HG03565 (cell line): ENCODE results near the gene MAML2.

ENCODE experiments used
- ATAC-seq: cut with Tn5 transposase; IDR thresholded peaks from one replicate; pipeline ENCODE4 v1.9.1; 2021; ENCODE audit warnings: mild to moderate bottlenecking, moderate library complexity; ENCODE audit not compliant: unreplicated experiment

MAML2 gene

DNA sequence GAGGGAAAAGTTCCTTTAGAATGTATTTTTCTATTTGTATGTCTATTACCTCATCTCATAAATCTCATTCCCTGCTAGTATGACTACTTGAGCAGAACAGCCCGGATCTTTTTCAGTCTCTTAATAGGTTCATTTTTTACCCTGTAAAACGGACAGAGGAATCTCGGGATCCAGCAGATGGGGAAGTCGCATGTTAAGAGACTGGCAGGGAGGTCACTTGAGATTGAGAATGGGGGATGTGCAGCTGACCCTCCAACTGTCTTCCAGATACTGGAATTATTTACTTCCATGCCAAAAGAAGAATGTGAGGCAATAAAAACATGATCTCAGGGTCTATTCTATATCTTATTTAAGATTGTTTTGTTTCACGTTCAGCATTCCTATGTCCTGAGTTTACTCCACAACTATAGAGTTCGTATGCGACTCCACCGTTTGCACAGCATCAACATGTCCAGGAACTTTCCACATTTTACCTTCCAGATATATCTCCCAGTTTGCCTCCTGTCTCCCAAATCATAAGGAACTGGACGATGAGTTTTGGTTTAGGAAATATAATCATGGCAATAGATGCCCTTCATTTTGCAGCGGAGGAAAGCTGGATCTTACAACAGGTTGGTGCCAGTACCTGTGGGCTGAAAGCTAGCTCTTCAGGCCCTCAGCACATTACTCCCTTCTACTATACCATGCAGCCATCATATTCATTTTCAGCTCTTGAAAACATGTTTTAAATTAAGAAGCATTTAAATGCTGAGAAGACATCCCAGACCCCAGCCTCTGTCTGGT is 181.5 kb downstream of the MAML2 start:
- no peak for ATAC-seq

DNA sequence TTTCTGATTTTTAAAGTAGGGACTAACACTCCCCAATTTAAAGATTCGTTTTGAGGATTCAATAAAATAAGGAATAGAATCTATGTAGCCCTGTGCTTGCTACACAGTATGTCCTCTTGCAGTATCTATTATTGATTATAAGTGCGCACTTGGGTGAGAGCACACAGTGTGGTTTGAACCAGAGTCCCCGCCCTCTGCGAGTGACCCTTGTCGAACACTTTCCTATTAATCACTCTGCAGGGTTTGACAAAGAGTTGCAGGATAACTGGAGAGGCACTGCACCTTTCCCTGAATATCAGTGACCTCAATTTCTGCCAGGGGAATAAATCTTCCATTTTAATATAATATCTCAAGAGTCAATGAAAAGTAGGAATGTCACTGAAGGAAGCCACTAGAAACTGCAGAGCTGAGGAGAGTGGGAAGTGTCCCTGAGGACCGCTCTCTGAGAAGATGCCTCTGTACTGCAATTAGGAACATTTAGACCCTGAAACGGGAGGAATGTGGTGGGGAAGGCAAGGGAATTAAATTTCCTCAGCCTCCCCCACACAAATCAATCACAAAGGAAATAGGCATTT is 182.2 kb downstream of the MAML2 start:
- ATAC-seq: no peak

GRCh38 chr11:96159968-96160367 is 183.0 kb downstream of the MAML2 start:
- ATAC-seq: no peak

DNA sequence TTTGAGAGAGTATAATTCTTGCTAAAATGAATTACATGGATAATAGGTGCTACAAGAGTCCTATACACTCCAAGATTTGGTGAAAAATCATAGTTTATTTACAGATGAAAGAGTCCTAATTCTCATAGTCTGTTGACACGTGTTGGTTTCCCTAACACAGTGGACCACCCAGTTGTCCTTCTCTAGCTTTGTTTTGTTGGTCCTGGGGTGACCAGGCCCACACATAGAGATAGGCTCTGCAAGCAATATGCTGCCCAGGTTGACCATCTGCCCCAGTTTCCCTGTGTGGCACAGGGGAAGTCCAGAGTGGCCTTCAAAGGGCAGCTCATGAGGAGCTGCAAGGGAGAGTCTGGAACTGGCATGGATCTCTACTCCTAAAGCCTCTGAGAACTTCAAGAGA is 184.9 kb downstream of the MAML2 start:
- no peak for ATAC-seq

DNA sequence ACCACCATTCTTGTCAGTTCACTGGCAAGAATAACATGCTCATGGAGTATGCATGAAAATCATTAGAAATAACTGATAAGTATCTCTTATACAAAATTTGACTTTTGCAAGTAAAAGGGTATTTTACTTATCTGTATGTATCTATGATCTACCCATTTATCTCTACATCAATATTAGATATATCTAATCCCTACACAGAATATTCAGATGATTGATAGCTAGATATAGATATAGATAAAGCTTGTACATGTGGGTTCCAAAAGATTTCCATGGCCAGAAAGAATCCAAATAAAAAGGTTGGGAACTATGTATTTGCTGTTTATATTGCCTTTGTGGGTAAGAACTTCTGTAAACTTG is 185.5 kb downstream of the MAML2 start:
- no peak for ATAC-seq

DNA sequence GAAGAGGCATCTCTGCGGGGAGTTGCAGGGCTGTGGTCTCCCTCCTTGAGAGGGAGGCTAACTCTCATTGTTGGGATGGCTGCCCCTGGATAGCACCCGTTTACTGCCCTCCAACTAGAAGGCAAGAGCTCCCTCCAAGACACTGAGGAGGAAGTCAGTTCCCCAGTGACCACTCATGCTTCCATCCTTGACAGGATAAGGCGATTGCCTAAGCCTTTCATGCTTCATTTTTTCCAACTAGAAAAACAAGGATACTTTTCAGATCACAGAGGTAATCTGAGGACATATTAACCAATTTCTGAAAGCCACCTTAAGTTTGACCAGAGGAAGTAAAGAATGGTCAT is 186.6 kb downstream of the MAML2 start:
- no peak for ATAC-seq

DNA sequence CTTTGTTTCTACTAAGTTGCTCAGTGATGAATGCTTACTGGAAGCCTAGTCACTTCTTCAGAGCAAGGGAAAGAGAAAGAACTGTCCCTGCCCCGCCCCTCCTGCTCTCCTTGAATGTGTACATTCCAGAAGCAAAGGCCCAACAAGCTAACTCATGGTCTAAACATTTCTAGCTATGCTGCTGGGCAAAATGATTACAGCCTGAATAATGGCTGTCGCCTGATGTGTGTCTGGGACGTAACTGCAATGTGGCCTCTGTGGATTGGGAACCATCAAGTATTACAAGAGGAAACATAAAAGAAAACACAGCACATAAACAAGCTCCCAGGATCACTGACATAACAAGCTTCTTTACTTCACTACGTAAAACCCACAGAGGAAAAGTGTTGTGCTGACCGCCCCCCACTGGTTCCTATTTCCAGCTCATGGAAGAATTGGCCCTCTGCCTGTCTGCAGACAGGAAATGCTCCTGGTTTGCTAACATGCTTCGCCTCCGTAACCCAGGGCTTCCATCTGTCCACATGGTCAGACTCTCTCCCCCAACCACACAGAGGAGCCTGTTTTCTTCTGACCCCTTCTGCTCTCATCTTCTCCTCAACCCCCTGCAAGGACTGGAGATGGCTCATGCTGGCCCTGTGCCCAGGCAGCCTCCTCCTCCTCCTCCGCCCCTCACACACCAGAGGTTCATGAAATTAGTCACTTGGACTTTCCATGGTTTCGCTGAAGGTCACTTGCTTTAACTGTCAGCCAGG is 187.2 kb downstream of the MAML2 start:
- peak; percentile 48 for ATAC-seq

DNA sequence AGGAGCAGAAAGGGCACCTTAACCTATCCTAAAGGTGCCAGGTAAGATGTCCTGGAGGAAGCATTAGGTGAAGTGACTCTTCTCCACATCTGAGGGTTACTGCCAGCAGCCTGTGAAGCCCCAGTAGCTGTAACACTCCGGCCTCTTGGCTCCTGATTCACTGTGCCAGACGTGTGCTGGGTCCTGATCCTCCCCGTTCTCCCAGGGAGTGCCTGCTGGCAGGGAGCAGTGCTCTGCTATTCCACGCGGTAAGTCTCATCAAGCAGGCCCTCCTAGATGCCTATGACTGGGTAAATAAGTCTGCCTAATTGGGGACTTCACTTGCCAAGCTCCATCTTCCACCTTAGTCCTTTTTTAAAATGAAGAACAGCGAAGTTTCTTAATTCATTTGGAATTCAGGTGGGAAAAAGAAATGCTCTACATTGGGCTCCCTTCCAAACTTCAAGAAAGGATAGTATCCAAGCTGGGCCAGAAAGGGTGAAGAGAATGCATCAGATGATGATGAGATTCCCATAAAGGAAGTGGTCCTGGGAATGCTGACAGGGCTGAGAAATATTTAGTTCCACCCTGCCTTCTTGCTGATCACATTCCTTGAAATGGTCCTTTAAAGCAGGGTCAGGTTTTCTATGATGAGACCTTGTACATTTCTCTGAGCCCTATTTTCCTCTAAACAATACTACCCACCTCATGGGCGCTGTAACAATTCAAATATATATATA is 188.0 kb downstream of the MAML2 start:
- no peak for ATAC-seq

DNA sequence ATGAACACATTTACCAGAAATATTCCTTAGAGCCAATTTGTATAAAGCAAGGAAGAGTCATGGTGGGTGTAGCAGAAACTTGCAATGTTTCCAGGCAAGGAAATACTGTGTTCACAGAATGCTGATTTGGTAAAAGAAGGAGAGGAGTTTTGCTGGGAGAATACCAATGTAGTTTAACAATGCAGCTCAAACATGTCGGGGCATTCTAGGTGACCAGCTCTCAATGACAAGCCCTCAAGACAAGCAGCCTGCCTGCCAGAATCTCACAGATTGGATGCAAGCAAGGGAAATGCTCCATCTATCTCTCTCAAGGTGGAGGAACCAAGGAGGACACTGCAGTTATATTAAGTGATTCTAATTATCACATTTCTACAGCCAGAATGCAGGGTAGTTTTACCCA is 190.4 kb downstream of the MAML2 start:
- no peak for ATAC-seq

GRCh38 chr11:96151501-96151900 is 191.5 kb downstream of the MAML2 start:
- no peak for ATAC-seq

DNA sequence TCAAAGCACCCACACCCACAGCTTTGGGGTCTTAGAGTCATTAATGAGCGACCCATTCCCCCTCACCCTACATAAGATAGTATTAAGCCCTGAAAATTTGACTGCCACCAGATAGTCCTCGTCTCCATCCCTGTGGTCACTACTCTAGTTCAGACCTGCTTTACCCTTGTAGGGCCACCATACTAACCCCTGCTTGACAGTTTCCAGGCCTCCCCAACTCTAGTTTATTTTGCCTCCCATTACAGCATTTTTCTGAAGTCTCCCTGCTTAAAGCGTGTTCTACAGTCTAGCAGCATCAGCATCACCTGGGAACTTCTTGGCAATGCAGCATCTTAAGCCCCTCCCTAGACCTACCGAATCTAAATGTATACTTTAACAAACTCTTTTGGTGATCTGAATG is 192.4 kb downstream of the MAML2 start:
- no peak for ATAC-seq

DNA sequence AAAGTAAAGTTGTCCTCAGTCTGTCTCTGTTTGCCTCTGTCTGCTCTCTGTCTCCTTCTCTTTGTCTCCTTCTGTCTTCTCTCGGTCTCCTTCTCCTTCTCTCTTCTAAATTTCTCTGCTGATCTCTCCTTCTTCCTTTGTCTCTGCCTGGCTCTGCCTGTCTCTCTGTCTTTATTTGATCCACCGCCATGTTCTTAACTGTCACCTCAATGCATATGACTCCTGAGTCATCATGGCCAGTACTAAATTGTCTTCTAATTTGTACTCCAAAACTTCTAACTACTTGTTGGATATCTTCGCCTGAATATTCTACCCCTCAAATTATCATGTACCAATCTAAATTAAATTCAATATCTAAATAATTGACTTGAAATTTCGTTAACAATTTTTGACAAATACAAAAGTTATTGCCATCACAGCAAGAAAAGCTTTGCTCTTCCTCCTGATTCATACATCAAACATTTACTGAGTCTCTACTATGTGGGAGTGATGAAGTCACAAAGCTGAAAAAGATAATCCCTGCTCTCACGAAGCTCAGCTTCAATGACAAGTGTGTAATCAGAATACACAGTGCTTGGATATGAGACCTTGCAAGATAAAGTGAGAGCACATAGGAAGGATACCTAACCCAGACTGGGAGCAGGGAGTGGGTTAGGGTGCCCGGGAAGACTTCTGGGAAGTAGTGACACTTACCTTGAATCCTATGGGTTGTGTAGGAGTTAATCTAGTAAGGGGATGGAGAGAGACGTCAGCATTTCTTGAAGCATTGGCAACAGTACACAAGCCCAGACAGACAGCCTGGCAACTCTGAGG is 193.0 kb downstream of the MAML2 start:
- ATAC-seq: no peak

- no peak for ATAC-seq
These were observed 195.0 kb downstream of the MAML2 start for GRCh38 chr11:96147906-96148486.

GRCh38 chr11:96147186-96147585 is 195.8 kb downstream of the MAML2 start:
- ATAC-seq: no peak

GRCh38 chr11:96146765-96147164 is 196.2 kb downstream of the MAML2 start:
- ATAC-seq: no peak

- ATAC-seq: no peak
These were observed 197.8 kb downstream of the MAML2 start for GRCh38 chr11:96145163-96145585.

DNA sequence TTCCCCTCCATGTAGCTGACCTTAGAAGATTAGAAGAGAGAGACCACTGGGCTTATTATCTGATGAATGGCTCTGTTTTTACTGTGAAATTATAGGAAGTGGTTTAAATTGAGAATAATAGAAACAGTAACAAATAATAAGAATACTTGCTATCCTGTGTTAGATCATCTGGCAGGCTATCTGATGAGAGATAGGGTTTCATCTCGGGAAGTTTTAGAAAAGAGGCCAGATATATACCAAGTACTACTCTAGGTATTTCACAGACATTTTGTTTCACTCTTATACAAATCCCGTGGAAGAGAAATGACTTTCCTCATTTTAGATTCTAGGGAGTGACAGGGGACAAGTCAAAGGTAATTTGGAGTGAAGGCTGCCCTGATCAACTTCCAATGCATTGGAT is 198.4 kb downstream of the MAML2 start:
- no peak for ATAC-seq

DNA sequence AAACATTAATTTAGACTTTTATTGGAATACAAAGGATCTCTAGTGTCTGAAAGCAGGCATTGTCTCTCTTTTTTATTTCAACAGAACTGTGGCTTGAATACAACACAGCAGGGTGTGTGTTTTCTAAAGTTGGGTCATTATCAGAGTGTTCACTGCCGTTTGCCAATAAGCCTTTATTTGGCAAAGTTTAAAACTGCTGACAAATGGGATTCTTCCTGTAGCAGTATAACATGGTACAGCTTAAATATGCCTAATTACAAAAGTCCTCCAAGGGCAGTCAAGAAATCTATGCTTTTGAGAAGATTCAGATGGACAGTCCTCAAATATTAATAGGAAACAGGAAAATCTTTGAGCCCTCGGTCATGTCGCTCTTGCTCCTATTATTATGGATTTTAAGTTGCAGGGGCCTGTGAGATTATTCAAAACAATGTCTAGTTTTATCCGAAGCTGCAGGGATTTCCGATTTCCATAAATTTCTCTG is 199.9 kb downstream of the MAML2 start:
- ATAC-seq: no peak

DNA sequence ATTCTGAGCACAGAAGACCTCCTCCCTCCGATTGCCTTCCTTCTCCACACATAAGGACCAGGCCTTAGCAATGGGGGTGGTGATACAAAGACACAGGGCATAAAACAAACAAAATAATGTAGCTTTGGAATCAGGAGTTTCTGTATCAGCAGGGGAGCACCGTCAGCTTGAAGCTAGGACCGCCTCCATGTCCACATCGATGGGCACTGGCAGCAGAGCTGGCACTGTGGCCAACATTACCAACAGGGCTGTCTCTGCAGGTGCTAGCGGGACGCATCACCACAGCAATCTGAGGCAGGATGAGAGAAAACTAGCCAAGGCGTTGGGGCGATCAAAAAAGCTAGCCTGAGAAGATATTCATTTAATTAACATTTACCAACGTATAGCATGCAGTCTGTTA is 201.4 kb downstream of the MAML2 start:
- ATAC-seq: no peak

DNA sequence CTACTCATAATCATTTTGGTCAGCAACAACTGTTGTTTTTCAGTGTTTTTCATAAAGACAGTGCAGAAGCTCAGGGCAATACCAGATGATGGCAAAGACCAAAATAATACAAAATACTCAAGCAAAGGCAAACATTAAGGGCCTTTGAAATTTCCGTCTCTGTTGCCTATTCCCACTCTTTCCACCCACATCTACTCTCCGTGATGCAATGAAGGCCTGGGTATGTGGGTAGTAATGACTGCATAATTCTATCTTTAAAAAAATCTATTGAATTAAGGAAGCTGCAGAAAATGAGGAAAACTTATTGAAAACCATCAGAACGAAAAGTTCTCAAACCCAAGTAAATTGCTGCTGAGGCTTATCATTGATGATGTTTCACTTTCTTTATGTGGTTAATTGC is 203.3 kb downstream of the MAML2 start:
- no peak for ATAC-seq
